GM19239 (cell line): ENCODE data around the gene PPP4R3A.
"Not testable (repeated sequence)": the region's sequence is repeated elsewhere in the genome, so short reads cannot be mapped to it uniquely, and the experiment has no call there.

ENCODE experiments used
- DNase-seq: peaks from one replicate; pipeline ENCODE4 v3.0.0; 2011; ENCODE audit warnings: low spot score; ENCODE audit not compliant: insufficient read length
- FAIRE-seq: peaks from 2 replicates; lab custom pipeline; 2011; peaks lifted over from hg19 to GRCh38; lab: Jason Lieb, UNC

PPP4R3A gene

DNA sequence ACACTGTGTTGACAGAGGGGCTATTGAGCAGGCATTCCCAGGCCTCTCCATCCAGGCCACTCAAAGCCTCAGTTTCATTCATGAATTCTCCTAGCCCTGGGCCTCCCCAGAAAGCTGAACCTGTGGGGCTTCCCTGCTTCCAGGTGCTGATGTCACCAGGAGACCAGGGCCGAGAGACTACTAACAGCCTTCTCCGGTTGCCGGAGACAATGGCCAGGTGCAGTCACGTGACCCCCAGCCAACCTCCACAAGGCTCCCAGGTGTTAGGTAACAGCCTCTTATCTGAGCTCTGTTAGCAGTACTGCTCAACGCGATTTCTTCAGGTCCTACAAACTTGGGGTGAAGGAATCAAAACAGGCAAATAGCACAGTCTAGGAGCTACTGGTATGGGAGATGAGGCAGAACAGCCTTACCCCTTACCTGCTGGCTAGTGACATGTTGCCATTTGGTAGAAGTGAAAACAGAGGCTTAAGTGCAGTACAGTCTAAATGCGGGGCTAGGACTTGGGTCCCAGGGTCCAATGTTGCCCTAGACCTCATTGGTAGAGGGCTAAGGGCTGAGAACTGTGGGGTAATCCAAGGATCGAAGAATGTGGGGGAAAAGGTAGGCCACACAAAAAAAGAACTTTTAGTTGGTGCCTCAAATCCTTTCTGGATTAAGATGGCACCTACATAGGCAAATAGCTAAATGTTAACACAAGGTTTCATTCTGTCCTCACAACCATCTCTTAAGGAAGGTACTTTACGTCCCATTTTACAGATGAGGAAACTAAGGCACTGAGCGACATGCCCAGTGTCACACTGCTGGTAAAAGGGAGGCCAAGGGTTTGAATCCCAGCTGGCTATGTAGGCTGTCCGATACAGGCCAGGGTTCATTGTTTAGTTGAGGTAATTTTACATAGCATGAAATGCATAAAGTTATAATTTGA, 96.3 kb downstream of the PPP4R3A start:
- peak; percentile 44 for FAIRE-seq
- no peak for DNase-seq

DNA sequence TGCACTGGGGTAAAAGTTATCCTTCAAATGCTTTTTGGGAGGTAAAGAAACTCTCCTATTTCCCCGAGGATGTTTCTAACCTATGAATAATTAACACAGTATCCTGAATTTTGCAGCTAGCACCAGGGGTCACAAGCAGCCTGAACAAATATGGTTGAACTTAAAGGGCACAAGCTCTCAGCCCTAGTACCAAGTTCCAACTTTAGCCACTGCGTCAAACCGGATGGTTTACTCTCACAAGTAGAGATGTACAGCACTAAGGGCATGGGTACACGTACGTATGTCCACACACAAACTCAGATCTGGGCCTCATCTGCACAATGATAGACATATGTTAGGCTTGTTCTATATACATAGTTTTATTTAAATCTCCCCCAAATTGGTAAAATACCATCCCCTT, 97.2 kb downstream of the PPP4R3A start:
- no peak for DNase-seq
- no peak for FAIRE-seq

DNA sequence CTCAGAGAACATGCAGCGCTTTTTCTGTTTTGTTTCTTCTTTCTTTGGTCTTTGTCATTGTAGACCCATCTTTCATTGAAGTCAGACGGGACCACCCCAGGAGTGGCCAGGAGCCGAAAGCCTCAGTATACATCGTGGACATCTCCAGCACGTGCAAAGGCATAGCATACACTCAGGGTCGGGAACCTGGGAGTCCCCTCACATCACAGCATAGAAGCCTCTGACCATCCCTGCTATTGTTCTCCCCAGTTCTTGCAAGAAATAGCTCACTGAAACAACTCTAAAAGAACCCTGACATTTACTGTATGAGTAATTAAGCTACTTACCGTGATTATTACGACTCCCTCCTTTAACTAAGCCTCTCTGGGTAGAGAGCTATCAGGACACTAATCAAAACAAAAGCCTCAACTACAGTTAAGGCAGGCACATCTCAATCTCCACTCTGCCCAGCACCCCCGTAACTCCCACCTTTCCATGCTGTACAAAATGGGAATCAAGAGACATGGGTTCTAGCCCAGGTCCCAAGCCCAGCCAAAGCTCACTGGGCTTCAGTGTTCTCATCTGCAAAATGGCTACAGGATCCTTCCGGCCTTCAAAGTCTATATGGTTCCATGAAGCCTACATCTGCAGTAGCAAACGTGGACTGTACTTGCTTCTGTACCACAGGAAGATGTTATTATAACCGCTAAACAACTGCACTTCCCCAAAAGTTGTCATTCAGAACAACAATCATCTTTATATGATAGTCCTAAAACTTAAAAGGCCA, 99.2 kb downstream of the PPP4R3A start:
- FAIRE-seq (peak; percentile 67), DNase-seq (no peak)

DNA sequence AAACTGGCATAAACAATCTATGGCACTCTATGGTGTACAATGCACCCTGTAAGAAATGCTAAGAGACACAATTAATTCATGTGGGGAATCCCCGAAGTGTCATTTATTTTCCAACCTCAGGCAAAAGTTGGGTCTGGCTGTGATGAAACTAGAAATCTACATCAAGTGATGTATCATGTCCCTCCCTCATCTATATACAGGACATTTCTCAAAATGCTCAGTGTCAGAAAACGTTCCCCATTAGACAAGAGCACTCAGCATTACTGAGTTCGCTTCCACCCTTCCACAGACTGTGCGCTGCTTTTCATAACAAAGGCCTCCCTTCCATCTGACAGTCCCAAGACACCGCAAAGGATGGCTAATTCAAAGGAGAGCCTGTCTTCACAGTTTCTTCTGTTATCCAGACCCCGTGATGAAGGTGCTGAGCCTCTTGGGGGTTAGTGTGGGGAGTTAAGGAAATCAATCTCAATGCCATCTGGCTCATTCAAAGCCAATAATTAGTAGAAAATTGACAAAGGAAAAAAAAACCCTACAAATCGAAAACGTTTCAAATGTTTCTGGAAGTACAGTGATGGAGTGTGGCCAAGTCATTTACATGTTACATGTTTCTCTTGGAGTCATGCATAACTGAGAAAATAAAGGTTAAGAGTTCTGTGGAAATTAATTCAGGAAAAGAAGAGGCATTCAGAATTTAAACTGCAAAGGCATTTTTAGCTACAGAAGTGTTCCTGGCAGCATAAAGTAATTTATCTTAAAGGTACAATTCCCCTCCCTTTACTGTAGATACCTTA, 100.0 kb downstream of the PPP4R3A start:
- DNase-seq (no peak), FAIRE-seq (peak; percentile 14)

DNA sequence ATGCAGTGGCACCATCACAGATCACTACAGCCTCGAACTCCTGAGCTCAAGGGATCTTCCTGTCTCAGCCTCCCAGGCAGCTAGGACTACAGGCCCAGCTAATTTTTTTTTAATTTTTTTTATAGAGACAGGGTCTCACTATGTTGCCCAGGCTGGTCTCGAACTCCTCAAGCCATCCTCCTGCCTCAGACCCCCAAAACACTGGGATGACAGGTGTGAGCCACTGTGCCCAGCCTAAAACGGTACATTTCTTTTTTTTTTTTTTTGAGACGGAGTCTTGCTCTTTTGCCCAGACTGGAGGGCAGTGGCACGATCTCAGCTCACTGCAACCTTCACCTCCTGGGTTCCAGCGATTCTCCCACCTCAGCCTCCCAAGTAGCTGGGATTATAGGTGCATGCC, 100.9 kb downstream of the PPP4R3A start:
- DNase-seq, FAIRE-seq: not testable (repeated sequence)
